NOMO-1 treated with DMSO at 0.1 percent for 48 hours (cell line): ENCODE data around the gene SF3A1.
"Not testable (repeated sequence)": the region's sequence is repeated elsewhere in the genome, so short reads cannot be mapped to it uniquely, and the experiment has no call there.

Experiments
- DNase-seq: peaks from one replicate; lab custom pipeline; 2025; ENCODE audit not compliant: unreplicated experiment; lab: John Stamatoyannopoulos, UW

Gene SF3A1

DNA sequence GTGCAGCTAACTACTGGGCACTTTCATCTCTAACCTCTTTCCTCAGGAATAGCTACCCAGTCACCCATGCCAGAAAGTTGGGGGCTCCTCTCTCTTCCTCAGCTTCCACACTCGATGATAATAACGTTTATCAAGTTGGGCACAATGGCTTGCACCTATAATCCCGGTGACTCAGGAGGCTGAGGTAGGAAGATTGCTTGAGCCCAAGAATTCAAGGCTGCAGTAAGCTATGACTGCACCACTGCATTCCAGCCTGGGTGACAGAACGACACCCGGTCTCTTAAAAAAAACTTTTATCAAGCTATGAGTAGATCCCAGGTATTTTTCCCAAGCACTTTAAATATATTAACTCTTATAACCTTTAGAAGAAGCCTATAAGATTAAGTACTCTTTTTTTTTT is 2.0 kb downstream of the SF3A1 start:
- no peak for DNase-seq

DNA sequence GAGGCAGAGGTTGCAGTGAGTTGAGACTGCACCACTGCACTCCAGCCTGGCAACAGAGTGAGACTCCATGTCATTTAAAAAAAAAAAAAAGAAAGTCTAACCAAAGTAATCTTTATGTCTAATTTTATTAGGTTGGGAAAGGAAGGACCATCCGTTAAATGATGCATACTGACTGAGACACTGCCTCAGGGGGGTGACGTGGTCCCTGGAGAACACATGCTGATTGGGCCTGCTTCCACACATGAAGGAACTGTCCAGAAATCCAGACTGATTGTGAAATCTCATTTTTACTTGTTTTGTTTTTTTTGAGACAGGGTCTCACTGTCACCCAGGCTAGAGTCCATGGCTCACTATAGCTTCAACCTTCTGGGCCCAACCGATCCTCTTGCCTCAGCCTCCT is 5.5 kb downstream of the SF3A1 start:
- DNase-seq, result no peak

DNA sequence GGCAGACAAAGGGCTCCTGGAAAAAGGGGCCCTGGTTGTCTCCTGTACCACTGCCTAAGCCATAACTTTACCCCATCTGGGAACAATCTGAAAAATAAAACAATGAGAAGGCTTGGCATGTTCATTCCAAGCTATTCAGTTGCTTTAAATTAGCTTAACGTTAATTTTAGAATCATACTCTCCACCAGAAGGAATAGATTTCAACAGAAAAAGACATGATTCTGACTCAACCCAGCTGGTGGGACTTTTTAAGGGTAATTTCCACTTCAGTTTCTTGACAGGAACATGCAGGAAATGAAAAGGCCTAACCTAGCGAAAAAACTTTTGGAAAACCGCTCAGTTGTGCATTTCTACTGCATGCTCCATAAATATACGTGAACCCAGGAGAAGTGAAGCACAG is 7.9 kb downstream of the SF3A1 start:
- DNase-seq, result no peak

DNA sequence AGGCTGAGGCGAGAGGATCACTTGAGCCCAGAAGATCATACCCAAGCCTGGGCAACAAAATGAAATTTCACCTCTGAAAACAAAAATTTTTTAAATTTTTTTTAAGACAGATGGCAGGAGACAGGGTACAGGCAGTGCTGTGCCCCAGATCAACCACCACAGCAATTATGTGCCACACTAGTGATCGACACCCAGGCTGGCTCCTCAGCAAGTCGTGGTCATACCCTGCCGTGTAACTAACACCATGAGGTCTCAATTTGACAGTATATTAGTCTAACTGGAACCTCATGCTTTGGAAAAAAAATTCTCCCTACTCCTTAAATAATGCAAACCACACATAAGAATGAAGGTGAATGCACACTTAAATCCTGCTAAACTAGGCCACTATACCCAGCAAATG is 8.3 kb downstream of the SF3A1 start:
- DNase-seq, result no peak

DNA sequence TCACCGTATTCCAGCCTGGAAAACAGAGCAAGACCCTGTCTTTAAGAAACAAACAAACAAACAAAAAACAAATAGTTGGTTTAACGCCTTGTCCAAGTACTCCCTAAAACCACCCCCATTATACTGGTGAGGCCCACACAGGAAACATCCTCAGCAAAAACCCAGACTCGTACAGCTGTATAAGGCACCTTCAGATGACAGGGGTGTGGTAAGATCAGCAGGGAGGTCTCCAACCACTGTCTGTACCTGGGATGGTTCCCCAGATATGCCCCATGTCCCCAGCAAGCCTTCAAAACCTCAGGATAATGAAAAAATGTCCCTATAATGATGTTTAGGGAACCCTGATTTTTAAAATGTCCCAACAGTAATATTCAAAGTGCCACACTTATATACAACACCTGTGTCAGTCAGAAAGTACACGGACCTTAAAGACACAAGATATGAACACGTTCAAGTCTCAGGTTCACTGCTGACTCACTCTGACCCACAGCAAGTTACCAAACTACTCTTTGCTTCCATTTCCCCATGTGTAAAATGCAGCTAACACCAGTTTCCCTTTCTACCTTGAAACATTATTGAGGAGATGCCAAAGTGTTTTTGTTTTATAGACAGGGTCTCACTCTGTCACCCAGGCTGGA is 9.3 kb downstream of the SF3A1 start:
- no peak for DNase-seq

DNA sequence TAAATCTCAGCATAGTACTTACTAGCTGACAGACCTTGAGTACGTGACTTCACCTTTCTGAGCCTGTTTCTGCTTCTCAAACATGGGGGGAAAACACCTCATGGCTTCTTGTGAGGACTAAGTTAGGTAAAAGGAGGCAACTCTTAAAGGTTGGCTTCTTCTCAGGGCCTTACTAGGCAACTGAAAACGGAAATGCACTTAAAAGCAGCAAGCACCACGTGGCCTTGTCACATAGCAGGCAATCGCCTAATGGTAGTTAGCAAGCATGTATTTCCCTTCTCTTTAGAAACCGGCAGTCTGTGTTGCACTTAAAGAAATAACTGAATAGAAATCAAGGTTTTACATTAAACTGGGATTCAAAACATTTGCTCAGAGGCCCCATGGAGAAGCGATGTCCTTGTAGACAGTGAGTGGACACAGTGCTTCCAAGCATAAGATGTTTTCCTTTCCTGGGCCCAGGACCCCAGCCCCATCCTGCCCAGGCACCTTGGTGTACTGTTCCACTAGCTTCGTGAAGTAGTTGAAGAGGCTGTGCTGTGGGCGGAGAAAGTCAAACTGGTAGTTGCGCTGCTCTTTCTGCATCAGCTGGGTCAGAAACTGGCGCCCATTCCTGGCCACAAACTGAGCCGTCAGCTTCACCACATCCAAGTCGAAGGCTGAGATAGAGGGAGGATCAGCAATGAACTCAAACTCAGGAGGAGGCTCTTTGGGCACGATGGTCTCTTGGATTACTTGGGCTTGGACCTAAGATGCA is 12.1 kb downstream of the SF3A1 start:
- DNase-seq, result no peak

DNA sequence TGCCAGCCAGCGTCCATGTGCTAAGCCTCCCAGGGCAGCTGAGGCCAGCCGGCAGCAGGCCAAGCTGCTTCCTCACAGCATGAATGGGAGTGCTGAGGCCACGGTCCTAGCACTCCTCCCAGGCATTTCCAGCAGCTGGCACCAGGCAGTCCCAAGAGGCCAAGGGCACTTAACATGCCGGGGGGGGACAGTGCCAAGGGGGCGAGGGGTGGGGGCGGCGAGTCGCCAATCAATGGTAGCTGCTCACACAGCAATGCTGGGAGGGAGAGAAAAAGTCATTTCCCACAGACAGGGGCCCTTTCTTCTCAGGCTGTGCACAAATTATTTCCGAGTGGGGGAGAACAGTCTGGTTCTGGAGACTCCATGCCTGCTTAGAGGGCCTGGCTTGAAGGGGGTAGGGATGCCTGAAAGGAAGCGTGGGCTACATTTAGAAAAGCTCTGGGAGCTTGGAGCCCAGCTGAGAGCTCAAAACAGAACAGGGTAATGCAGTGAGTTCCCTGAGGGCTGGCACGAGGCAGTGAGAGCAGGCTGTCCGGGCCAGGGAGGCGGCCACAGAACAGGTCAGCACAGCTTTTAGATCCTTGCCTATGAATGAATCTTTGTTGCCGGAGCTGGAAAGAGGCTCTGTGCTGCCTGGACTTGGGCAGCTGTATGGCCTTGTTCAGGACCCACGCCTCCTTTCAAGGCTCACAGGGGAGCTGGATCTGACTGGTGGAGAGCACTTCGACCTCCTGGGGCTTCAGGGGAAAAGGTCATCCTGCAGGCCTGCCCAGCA is 15.6 kb downstream of the SF3A1 start:
- DNase-seq, result no peak

DNA sequence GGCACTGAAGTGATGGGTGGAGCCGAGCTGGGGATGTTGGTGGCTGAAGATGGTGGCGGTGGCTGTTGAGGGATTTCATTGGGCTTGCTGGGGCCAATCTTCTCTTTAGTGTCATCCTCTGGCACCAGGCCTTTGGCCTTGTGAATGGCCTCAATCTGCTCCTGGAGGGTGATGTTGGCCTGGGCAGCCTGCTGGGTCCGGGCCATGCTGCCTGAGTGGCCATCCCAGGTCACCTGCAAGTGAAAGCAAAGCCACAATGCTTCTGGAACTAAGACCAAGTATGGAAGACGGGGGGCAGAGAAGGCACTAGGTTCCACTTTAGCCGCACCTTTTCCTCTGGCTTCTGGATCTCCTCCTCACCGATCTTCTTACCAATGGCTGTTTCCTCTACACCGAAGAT is 17.9 kb downstream of the SF3A1 start:
- no peak for DNase-seq

DNA sequence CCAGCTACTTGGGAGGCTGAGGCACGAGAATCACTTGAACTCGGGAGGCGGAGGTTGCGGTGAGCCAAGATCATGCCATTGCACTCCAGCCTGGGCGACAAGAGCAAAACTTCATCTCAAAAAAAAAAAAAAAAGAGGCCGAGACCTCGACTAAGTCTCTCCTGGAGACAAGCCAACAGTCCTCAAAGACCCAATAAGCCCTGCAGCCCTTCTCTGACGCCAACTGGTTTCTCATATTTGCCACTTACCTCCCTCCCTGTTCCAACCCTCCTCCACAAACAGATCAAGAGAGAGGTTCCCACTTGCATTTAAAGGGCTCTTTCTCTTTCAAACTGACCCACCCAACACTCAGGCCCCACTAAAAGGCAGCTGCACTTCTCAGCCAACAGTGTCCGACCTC is 18.4 kb downstream of the SF3A1 start:
- DNase-seq, result not testable (repeated sequence)

DNA sequence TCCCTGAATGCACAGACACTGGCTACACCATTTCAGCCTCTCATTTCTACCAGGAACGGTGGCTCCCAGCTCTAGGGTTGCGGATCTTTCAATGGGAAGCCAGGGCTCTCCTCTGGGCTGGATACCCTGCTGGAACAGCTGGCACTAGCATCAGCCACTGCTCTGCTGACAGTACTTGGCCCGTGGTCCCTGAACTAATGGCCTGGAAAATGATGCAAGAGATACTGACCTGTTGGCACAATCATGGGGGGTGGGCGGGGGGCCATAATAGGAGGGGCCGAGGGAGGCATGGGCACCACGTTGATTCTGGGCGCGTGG is 19.3 kb downstream of the SF3A1 start:
- DNase-seq, result no peak

DNA sequence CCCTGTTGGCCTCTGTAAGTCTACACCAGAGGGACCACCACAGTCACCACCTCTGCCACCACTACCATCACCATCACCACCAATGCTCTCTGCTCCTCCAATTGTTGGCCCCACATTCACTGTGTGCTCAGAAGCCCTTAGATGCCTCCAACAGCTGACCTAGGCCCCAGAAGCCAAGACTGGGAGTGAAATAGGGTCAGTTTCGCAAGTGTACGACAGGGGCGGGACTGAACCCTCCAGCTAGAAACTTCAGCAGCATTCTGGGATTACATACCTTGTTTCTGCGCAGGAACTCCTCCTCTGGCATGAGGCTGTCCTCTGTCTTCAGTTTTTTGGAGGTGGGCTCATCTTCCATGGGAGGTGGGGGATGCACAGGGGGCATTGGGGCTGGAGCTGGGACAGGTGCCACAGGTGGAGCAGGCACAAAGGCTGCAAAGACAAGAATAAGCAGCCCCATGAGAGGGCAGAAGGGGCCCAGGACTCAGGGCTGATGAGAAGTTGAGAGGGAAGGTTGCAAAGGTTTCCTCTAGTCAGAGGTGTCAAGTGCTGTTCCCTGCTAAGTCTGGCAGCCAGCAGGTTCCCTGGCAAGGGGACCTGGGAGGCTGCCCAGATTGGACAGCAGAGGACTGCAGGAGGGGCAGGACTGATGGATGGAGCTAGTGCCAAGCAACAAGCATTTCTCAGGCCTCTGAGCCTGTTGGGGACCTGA is 19.8 kb downstream of the SF3A1 start:
- DNase-seq, result no peak

DNA sequence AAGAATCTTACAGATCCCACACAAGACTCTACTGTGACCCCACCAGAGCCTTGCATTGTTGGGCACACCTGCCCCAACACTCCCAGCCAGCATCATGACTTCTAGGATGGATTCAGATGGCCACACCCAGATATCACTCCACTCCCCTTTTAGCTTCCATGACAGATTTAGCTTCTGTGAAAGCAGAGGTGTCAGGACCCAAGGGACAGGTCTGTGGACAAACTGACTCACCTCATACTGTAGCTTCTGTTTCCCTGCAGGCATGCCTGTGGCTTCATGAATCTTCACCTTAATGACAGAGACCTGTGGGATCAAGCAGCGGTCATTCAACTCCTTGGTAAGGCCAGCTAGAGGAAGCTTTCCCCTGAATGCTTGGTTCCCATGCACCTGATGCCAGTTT is 21.5 kb downstream of the SF3A1 start:
- no peak for DNase-seq

DNA sequence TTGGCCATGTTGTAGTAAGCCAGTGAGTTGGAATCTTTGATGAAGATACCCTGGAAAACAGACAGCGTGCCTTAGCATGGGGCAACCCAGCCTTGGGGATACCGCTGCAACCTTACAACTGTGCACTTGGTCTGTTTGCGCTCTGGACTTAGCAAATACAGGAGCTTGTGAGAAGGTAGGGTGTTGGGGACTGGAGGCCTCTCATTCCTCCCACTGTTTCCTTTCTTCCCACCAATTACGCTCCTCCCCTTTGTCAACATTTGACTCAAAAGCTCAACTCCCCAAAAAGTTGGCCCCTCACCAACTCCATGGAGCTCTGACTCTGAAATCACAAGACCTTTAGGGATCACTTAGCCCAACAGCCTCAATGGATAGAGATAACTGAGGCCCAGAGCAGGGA is 22.0 kb downstream of the SF3A1 start:
- DNase-seq, result no peak

DNA sequence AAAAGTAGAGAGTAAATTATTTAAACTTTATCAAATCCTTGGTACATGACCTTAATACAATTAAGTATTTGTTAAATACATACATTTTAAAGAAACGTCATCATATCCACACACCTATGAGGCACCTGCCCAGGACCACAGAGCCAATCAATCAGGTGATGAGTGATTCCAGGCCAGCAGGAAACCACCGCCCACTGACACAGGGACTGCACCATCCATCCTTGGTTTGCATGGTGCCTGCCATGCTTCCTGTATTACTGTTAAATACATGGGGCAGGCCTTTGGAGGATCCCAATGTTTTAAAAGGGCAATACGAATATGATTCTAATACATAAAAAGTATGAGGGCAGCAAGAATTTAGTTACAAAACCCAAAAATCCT is 23.0 kb downstream of the SF3A1 start:
- DNase-seq, result no peak

DNA sequence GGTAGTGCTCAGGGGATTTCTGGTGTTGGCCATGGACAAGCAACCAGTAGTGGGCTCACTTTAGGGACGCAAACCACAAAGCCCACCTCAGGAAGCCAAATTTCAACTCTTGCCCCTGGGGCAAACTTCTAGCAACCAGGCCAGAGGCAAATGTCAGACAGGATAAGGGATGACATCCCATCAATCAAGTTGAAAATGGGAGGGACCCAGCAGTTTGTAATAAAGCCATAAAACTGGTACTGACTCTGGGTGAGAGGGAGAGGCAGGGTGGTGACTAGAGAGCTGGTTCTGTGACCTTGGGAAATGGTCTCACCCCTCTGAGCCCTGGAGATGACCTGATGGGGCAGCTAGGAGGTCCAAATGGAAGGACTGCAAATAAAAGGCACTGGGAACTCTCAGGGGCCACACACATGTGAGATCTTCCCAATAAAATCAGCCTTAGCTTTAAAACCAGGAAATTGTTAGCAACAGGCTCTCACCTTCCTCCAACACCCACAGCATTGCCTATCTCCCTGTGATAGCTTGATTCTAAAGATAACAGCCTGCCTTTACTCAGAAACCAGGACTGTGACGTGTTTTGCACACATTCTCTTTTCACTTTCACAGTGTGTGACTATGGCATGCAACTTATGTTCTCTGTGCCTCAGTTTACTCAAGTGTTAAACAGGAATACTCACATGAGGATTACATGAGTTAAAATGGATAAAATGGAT is 23.5 kb downstream of the SF3A1 start:
- DNase-seq, result no peak

DNA sequence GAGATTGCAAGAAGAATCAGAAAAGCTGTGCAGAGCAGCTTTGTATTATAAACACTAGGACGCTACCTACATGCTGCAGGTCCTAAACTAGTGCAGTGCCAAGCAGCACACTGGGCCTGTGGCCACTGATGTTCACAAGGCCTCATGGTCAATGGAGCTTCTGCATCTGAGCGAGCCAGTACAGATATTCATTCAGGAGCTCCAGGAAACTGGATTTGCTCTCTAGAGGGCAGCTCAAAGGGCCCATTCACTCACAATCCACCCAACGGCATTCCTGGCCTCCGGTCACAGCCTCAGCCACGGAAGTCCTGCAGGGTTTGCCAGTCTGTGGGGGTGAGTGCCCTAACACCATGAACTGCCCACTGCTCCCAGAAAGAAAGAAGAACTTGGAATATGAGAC is 24.1 kb downstream of the SF3A1 start:
- DNase-seq, result no peak

DNA sequence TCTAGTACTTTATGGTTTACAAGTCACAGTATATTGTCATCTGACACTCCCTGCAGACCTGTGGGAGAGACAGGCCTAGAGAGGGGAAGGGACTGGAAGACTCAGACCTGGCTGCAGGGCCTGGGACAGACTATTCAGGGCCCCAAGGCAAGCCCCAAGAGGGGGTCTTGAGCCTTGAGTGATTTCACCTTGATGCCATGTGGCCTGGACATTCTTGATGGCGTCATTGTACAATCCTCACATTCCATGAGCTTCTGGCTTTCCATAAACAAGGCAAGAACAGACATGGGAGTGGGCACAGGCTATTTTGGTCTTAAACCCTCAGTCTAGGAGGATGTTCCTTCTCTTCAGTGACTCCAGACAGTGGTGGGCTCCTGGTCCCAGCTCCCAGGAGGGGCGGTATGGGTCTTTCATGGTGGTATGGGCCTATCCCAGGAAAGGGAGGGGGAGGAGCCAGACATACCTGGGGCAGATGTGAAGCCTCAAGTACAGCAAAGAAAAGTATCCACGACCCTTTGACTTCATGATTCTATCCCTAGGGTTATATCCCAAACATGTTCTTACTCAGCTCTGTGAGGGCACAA is 28.1 kb downstream of the SF3A1 start:
- no peak for DNase-seq

DNA sequence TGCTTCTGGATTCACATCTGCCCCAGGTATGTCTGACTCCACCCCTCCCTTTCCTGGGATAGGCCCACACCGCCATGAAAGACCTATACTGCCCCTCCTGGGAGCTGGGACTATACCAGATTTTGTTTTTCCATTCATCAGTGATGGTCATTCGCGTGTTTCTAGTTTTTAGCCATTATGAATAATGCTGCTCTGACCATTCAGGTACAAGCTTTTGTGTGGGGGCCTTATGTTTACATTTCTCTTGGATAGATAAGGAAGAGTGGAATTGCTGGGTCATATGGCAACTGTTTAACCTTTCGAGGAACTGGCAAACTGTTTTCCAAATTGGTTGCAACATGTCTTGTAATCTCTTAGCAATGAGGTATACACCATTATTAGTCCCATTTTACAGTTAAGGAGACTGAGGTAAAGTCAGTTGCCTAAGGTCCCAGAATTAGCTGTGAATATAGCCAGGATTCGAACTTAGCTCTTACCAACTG is 28.8 kb downstream of the SF3A1 start:
- no peak for DNase-seq

DNA sequence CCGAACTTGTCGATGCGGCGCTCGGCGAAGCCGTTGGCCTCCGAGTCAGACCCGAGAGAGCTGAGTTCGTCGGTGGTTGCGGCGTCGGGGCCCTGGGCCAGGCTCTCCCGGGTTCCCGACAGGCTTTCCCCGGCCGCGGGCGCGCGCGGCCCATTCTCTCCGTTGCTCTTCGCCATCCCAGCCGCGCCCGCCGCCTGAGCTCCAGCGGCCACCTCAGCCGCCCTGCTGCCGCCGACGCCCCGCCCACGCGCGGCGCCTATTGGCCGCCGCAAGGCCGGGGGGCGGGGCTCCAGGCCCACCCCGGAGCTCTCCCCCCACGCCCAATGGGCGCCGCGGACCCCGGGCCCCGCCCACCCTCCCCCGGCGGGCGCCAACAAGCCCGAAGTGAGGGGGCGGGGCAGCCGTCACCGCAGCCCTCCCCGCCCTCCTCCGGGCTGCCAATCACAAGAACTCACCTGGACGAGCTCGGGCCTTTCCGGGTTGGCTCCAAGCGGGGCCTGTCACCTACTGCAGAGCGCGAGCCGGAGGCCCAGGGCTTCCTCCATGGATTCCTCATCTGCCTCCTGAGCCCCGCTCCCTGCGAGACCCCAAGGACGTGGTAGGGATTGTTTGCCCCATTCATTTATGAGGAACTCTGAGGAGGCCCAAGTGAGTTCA is 29.9 kb downstream of the SF3A1 start, which contains the start of gene TBC1D10A:
TSS of gene TBC1D10A (minus strand) at position 236 of the 657 bp plus-strand sequence. CDS start at position 176, 60 bp downstream.
- DNase-seq, result peak; percentile 87

DNA sequence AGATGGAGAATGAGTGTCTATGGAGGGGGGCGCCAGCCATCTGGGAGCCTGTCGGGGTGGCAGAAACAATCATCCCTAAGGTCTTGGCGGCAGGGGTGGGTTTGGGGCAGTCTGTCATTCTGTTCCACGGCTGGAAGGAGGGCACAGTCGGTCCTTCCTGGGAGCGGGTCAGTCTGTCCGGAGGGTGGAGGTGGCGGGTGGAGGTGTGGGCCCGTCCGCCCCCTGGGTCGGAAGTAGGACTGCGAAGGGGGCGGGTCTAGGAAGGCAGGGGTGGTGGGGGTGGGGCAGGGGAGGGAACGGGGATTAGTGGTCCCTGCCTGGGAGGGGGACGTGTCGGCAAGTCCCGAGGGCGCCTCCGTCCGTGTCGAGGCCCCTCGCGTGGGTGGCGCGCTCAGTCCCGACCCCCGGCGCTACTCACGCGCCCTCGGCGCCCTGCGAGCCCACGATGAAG is 30.4 kb downstream of the SF3A1 start:
- no peak for DNase-seq
